ENCODE results near the gene STIM1. TPM values are rescaled to one million over a fixed set of nuclear protein-coding genes. Genes with fewer than 3 reads are reported as not detected.
A peak's percentile ranks its signal among the peaks of the same experiment; 100 is the strongest.

STIM1 gene
- total RNA-seq, 1 donor from 2014 or later: 16.5 TPM

DNA sequence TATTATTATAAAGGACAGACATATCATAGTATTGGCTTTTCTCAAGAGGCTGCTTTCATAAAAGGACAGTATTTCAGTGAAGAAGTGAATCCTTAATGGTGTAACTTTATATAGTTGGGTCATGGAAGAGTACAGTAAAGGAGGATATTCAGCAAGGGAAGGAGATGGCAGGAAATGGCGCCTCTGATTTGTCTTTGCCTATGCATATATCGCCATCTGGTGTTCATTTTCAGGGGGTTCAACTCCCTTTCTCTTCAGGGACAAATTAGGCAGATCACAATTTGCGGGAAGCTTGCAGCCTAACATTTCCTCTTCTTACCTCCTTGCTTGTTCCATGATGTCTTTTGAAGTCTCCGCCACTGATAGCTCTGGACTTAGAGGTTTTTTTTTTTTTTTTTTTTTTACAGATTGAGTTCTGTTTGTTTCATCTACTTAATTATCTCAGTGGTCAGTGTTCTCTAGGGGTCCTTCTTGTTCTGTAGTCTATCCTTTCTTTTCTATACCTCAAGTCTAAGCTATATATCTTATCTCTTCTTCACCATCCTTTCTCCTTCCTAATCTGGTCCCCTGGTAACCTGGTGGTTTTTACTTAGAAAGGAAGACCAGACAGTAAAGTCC is 217.3 kb downstream of the STIM1 start:
- DNase-seq (ENCODE audit: low read depth): no peak
- TF ChIP-seq, protein P1, sequence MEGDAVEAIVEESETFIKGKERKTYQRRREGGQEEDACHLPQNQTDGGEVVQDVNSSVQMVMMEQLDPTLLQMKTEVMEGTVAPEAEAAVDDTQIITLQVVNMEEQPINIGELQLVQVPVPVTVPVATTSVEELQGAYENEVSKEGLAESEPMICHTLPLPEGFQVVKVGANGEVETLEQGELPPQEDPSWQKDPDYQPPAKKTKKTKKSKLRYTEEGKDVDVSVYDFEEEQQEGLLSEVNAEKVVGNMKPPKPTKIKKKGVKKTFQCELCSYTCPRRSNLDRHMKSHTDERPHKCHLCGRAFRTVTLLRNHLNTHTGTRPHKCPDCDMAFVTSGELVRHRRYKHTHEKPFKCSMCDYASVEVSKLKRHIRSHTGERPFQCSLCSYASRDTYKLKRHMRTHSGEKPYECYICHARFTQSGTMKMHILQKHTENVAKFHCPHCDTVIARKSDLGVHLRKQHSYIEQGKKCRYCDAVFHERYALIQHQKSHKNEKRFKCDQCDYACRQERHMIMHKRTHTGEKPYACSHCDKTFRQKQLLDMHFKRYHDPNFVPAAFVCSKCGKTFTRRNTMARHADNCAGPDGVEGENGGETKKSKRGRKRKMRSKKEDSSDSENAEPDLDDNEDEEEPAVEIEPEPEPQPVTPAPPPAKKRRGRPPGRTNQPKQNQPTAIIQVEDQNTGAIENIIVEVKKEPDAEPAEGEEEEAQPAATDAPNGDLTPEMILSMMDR (conservative IDR thresholded peaks at IDR 0.05; ENCODE audit: low read depth, low read length): peak; percentile 87
- H3K4me3 ChIP-seq (ENCODE audit: low read depth, low read length): no peak overlapping the region

DNA sequence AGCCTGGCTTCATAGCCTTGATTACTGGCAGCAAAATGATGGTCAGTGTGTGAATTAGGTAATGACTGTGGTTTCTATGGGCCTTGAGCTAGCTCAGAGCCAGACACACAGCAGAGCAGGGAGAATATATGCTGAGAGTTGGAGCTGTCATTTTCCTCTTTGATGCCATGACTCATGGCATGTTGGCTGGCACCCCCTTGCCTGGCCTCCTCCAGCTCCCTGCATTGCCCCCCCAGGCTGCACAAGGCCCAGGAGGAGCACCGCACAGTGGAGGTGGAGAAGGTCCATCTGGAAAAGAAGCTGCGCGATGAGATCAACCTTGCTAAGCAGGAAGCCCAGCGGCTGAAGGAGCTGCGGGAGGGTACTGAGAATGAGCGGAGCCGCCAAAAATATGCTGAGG is 218.8 kb downstream of the STIM1 start:
- no peak for DNase-seq (ENCODE audit: low read depth)
- TF ChIP-seq, protein P1 (conservative IDR thresholded peaks at IDR 0.05; ENCODE audit: low read depth, low read length): no peak
- H3K4me3 ChIP-seq (ENCODE audit: low read depth, low read length): no peak overlapping the region

DNA sequence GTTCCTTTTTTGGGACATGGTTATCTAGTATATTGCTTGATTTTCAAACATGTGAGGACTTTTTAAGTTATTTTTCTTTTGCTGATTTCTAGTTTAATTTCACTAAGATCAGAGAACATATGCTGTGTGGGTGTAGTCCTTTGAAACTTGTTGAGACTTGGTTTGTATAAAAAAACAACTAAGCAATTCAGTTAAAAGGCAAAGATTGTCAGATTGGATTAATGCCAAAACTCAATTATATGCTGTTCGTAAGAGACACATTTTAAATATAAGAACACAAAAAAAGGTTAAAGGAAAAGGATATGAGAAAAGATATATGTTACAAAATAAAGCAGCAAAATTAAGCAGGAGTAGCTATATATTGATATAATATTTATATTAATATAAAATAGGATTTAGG is 221.3 kb downstream of the STIM1 start:
- H3K4me3 ChIP-seq (ENCODE audit: low read depth, low read length): no peak overlapping the region
- no peak for DNase-seq (ENCODE audit: low read depth)
- TF ChIP-seq, protein P1 (conservative IDR thresholded peaks at IDR 0.05; ENCODE audit: low read depth, low read length): no peak

DNA sequence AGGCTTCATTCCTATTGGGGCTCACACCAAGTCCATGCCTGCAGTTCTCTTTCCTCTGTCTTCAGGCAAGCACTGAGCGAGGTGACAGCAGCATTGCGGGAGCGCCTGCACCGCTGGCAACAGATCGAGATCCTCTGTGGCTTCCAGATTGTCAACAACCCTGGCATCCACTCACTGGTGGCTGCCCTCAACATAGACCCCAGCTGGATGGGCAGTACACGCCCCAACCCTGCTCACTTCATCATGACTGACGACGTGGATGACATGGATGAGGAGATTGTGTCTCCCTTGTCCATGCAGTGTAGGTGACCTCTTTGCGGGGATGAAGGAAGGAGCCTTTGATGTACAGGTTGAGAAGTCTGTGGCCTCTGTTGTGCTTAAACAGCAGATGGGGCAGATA is 227.7 kb downstream of the STIM1 start:
- no peak for DNase-seq (ENCODE audit: low read depth)
- H3K4me3 ChIP-seq (ENCODE audit: low read depth, low read length): no peak overlapping the region

DNA sequence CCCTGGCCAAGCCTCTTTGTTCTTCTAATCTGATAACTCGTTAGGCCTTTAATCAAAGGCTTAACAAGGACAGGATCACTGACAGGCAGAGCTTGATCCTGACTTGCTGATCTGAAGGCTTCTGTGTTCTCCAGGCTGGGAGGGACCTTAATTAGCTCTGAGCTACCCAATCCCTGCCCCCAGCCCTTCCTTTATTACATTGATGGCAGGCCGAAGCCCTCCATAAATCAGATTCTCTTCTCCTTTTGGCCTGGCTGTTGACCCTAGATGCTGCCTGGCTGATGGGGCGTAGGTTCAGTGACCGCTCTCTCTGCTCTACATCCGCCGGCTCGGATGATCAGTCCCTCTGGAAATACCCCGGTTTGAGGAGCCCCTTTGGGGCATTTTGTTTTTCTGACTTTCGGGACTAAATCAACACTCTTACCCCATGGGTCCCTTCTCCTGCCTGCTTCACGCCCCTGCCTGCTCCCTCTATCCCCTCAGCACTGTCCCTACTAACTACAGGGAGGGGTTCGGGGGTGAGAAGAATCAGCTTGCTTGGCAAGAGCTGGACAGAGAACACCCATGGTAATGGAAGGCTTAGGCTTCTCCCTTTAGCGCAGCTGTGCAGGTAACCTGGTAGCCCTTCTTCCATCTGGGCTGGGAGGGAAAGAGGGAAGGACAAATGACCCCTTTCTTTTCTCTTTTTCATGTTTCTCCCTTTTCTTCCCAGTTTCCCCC is 229.1 kb downstream of the STIM1 start:
- no peak for DNase-seq (ENCODE audit: low read depth)
- TF ChIP-seq, protein P1 (conservative IDR thresholded peaks at IDR 0.05; ENCODE audit: low read depth, low read length): no peak
- H3K4me3 ChIP-seq (ENCODE audit: low read depth, low read length): no peak overlapping the region

More for the DNA sequence above, 227.7 kb downstream of the STIM1 start:
- TF ChIP-seq, protein P1 (conservative IDR thresholded peaks at IDR 0.05; ENCODE audit: low read depth, low read length): no peak

DNA sequence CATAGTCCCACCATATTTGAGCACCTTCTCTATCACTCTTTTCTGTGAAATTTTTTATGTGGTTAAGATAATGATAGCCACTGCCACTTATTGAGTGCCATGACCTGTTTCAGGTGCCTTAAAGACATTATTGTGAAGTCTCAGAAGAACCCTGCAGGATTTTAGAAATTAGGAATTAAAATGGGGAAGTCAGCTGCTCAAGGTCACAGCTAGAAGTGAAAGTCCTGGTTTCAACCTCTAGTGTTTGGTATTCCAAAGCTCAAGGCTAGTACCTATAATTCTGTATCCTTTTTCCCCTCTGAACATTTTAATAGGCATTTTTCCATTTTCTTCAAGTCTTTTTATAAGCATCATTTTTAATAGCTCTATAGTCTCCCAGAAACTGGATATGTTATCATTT is 230.1 kb downstream of the STIM1 start:
- no peak for DNase-seq (ENCODE audit: low read depth)
- H3K4me3 ChIP-seq (ENCODE audit: low read depth, low read length): no peak overlapping the region

More for the DNA sequence above, 230.1 kb downstream of the STIM1 start:
- TF ChIP-seq, protein P1 (conservative IDR thresholded peaks at IDR 0.05; ENCODE audit: low read depth, low read length): no peak
